Gastrocnemius medialis (tissue), 4 donors: Measurements from ENCODE around the gene TCEA2.

Experiments
- POLR2A ChIP-seq, 2 donors: fragments of 450-650 bp; IDR thresholded peaks; one replicate each; pipeline ENCODE4 v1.6.1; 2017; ENCODE audit warnings: antibody characterized with exemption in 2 of 2, mild to moderate bottlenecking in 2 of 2, moderate library complexity in 2 of 2
- TF ChIP-seq, protein P1 (sequence below), 5 experiments: fragments of 450-650 bp in 3 of 5; fragments of 200-600 bp in 2 of 5; sonication (generic) in 2 of 5; IDR thresholded peaks in 4 of 5; conservative IDR thresholded peaks in 1 of 5; 1 replicate in 4 of 5; 2 replicates in 1 of 5; pipeline ENCODE4 v1.5.1; 2016 to 2019; ENCODE audit warnings: antibody characterized with exemption in 5 of 5, mild to moderate bottlenecking in 3 of 5, moderate library complexity in 3 of 5

DNA sequence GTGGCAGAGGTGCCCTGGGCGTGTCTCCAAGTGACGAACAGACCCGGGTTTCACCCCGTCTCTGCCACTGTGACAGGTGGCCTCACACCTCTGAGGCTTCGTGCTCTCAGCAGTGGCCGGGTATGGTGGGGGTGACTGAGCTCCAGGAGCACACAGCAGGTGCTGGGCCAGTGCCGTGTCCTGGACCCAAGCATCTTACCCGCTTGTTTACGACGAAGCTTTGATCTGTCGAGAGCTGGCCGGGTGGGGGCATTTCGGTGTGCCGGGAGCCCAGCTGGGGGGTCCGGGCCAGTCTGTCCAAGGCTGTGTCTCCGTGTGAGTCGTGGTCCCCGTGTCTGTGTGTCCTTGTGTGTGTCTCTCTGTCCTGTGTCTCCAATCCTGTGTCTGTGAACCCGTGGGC, 28.3 kb downstream of the TCEA2 start:
- TF ChIP-seq, protein P1, sequence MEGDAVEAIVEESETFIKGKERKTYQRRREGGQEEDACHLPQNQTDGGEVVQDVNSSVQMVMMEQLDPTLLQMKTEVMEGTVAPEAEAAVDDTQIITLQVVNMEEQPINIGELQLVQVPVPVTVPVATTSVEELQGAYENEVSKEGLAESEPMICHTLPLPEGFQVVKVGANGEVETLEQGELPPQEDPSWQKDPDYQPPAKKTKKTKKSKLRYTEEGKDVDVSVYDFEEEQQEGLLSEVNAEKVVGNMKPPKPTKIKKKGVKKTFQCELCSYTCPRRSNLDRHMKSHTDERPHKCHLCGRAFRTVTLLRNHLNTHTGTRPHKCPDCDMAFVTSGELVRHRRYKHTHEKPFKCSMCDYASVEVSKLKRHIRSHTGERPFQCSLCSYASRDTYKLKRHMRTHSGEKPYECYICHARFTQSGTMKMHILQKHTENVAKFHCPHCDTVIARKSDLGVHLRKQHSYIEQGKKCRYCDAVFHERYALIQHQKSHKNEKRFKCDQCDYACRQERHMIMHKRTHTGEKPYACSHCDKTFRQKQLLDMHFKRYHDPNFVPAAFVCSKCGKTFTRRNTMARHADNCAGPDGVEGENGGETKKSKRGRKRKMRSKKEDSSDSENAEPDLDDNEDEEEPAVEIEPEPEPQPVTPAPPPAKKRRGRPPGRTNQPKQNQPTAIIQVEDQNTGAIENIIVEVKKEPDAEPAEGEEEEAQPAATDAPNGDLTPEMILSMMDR (IDR thresholded peaks at IDR 0.05 in 4 of 5, conservative IDR thresholded peaks at IDR 0.05 in 1 of 5): no peak
- TF ChIP-seq POLR2A (IDR thresholded peaks at IDR 0.05): no peak
